HG02642 (cell line): ENCODE results near the gene CABP2.
A peak's percentile ranks its signal among the peaks of the same experiment; 100 is the strongest.
"Not testable (repeated sequence)": the region's sequence is repeated elsewhere in the genome, so short reads cannot be mapped to it uniquely, and the experiment has no call there.

Source experiments
- ATAC-seq: cut with Tn5 transposase; IDR thresholded peaks from one replicate; pipeline ENCODE4 v1.9.1; 2021; ENCODE audit warnings: mild to moderate bottlenecking; ENCODE audit not compliant: unreplicated experiment, poor library complexity

Gene CABP2

DNA sequence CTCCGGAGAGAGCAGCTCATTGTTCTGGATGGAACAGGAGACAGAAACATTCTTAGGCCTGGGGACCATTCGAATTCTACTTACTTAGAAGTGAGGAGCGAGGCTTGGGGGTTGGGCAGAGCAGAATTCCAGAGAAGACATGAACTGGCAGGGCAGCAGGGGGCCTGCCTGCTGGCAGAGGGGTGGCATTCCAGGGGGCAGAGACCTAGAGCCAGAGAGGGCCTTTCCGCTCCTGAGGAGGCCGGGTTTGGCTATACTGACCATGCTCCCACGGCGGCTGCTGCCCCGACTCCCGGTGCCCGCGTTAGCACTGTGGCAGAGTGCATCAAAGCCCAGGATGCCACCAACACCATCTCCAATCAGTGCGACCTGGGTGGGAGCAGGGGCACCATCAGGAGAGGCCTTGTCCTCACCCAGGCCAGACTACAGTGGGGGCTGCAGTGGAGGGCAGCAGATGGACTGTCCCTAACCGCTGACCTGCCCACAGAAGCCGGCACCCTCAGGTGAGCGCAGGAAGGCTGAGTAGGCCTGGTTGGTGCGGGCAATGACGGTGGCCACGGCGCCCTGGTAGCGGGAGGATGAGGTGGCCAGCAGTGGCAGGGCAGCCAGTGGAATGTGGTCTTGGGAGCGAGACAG is 25.5 kb downstream of the CABP2 start:
- ATAC-seq, result no peak

GRCh38 chr11:67496113-67496512 is 27.1 kb downstream of the CABP2 start:
- ATAC-seq, result no peak

GRCh38 chr11:67495234-67496005 is 27.8 kb downstream of the CABP2 start:
- ATAC-seq, result no peak

- no peak for ATAC-seq
Observed at GRCh38 chr11:67494371-67495233, 28.6 kb downstream of the CABP2 start.

- no peak for ATAC-seq
Observed at GRCh38 chr11:67493548-67494370, 29.5 kb downstream of the CABP2 start.

DNA sequence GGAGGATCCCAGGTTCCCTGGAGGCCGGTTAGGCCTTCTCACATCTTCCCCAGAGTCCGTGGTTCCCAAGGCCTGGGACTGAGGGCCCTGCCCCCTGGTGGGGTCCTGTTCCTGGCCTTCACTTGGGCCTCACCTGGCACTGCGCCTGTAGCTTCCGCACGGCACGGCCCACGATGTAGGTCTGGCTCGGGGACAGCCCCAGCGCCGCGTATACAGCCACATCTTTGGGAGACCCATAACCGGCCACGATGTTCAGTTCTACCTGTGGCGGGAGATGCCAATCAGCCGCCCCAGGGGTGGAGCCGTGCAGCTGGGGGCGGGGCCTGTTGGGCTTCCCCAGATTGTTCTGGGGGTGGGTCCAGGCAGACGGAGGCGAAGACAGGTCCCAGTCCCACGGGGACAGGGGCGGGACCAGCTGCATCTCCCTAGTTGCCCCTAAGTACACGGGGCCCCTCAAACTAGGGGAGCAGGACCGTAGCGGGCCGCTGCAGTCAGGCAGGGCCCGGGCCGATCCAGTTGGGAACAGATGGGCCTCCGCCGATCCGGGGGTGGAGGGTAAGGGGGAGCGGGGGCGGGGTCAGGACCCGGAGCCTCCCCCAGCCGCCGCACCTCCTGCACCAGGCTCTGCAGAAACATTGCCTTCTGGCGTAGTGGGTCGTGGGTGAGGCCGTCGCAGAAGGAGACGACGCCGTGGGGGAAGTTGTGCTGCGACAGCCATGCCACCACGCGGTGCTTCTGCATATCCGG is 30.3 kb downstream of the CABP2 start:
- no peak for ATAC-seq

- ATAC-seq, result no peak
Observed at GRCh38 chr11:67492069-67492727, 31.0 kb downstream of the CABP2 start.

DNA sequence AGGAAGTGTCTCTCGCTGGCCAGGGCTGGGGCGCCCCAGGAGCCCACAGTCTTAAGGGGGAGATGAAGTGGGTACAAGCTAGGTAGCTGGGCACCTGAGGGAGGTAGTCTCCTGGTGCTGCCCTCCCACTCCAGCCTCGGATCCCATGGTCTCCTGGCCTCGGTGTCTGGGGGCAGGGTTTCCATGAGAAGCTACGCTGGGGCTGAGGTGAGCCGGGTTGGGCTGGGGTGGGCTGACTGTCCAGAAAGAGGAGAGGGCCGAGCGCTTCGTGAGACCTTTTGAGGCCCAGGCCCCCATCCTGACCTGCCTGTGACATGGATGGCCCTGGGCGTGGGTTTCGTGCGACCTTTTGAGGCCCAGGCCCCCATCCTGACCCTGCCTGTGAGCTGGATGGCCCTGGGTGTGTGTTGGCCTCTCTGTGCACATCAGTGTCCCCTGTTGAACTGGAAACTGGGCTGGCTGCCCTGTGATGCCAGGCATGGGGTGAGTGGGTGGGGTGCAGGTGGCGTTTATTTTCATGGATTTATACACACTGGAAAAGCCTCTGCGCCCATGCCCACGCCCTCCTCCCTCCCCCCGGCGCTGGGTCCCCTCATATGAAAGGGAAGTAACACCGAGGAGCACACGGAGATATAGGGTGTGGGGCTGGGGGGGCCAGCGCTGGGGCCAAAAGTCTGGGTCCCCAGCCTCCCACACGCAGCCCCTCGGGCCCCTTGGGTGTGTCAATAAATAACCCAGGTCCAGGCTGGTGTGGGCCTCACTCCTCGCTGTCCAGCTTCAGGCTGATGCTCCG is 31.8 kb downstream of the CABP2 start:
- no peak for ATAC-seq

- ATAC-seq, result no peak
Observed at GRCh38 chr11:67490727-67491065, 32.5 kb downstream of the CABP2 start.

DNA sequence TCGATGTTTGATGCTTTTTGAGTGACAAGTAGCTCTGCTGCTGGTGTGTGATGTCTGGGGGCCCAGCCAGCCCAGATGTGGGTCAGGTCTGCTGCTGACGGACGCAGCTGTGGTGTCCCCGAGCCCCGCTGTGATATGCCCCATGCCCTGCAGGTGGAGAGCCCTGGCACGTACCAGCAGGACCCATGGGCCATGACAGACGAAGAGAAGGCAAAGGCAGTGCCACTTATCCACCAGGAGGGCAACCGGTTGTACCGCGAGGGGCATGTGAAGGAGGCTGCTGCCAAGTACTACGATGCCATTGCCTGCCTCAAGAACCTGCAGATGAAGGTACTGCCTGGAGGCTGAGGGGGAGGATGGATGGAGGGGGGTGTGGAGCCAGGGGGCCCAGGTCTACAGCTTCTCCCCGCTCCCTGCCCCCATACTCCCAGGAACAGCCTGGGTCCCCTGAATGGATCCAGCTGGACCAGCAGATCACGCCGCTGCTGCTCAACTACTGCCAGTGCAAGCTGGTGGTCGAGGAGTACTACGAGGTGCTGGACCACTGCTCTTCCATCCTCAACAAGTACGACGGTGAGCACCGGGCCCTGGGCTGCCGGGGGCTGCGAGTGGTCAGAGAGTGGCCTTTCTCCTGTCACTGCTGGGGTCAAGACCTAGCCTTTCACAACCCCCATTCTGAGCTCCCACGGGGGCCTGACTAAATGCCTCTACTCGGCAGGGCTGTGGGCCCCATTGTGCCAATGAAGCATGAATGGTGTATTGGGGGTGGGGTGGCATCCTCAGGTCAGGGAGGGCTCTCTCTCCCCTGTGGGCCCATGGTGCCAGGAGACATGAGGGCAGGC is 33.1 kb downstream of the CABP2 start:
- no peak for ATAC-seq

DNA sequence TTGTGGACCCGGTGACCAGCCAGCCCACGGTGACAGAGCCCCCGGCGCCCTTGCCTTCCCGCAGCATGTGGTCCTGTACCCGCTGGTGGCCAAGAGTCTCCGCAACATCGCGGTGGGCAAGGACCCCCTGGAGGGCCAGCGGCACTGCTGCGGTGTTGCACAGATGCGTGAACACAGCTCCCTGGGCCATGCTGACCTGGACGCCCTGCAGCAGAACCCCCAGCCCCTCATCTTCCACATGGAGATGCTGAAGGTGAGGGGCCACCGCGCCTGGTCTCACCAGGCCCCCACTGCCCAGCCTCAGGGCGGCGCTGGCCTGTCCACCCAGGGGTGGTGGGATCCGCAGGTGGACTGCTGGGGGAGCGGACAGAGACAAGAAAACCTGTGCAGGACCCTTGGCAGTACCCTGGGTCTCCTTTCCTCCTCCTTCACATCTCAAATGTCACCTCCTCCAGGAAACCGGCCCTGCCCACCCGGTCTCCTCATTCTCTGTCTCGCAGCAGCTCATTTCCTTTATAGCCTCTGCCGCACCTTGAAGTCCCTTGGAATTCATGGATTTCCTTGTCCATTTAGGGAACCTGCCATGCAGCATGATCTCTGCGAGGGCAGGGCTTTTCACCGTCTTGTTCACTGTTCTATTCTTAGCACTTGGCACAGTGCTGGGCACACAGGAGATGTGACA is 33.9 kb downstream of the CABP2 start:
- no peak for ATAC-seq

DNA sequence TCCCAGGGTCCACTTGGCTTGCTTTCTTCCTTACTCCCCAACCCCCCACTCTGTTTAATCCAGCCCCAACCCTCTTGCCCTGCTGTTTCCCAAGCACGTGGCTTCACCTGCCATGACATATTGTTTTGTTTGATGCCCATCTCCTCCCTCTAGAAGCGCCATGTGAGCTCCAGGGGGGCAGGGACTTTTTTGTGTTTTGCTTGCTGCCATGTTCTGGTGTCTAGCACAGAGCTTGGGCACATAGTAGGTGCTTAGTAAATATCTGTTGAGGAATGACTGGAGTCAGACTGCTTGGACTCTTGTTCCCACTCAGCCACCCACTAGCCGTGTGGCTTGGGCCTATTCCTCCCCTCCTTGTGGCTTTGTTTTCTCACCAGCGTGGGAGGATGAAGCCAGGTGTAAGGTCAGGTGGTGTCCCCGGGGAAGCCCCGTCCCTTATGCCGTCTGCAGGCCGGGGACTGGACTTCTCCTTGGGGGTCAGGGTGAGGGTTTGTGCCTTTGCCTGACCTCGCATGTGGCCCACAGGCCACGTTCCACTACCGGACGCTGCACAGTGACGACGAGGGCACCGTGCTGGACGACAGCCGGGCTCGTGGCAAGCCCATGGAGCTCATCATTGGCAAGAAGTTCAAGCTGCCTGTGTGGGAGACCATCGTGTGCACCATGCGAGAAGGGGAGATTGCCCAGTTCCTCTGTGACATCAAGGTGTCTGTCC is 36.6 kb downstream of the CABP2 start:
- ATAC-seq, result peak; percentile 31

- not testable (repeated sequence) for ATAC-seq
Observed at GRCh38 chr11:67485873-67486361, 37.3 kb downstream of the CABP2 start.

DNA sequence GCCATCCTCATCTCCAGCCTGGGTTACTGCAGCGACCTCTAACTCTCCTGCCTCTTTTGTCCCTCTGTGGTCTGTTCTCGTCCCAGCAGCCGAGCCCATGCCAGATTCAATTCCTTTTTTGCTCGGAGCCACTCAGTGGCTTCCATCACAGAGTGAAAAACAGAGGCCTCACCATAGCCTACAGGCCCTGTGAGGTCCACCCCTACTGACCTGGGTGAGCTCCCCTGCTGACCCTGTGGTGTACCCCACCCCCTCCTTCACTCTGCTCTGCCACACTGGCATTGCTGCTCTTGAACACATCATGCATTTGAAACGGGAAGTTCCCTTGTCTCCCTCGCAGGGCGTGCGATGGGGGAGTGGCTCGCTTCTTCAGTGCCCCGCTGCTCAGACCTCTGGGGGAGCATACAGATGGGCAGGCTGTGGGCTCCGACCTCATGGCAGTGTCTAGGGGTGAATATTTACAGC is 38.4 kb downstream of the CABP2 start:
- ATAC-seq, result no peak

DNA sequence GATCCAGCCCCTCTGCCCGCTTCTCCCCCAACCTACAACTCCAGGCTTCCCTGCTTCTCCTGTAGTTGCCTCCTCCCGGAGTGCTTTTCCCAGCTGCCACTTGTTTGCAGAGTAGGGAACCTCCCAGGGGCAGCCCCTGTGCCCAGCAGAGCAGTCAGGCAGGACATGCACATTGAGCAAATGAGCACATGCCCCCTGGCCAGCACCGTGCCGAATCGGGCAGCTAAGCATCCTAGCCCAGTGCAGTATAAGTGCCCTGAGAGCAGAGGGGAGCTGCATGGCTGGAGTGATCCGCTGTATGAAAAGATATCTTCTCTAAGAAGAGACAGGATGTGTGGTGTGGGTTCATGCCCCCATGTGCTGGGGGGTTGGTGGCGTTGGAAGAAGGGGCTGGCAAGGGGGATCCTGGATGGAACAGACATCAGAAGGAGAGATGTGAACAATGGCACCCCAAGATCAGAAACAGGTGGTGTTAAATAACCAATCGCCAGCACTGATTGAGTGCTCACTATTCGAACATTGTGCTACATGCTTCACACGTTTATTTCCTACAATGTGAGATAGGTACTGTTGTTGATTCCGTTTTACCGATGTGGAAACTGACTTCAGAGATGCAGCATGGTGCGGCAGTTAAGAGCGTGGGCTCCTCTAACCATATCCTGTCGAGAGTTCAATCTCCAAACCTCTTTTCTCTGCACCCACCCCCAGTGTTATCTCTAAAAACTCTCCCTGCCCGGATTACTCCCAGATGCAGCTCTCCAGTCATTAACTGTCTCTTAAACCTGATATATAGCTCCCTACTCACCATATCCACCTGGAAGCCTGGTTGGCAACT is 39.2 kb downstream of the CABP2 start:
- ATAC-seq, result no peak
